ENCODE results near the gene MBIP. TPM values are rescaled to one million over a fixed set of nuclear protein-coding genes. Genes with fewer than 3 reads are reported as not detected.

Gene MBIP
- total and polyA plus RNA-seq, 4 donors = 23.5 to 37.5 (median 28.3) TPM

- no peaks in the 10 kb centered on the region for H3K36me3 ChIP-seq (ENCODE audit: control insufficient read depth, insufficient read depth, low read length)
- peaks cover 48% of the 10 kb centered on the region for H3K27me3 ChIP-seq (ENCODE audit: control insufficient read depth, insufficient read depth, low read length)
- WGBS (ENCODE audit: insufficient coverage) = 7% methylated on average over 28 of the region's 29 CpGs
- H3K9me3 ChIP-seq (ENCODE audit: control insufficient read depth, insufficient read depth, low read length) = no peaks in the 10 kb centered on the region
- H3K4me3 ChIP-seq (ENCODE audit: low read depth, low read length) = peak overlapping the region; percentile 42
- H3K4me1 ChIP-seq (ENCODE audit: control insufficient read depth, insufficient read depth, low read length) = peaks cover 10% of the 10 kb centered on the region
- peak in 5 of 6 donors; percentile 26 to 95 (median 53) for DNase-seq (ENCODE audit: low read depth in 4 of 6, low spot score in 6 of 6)
- H3K27ac ChIP-seq (ENCODE audit: low read depth, low read length) = no peak overlapping the region
Observed at GRCh38 chr14:36271939-36272907, 48.2 kb downstream of the MBIP start.

GRCh38 chr14:36271222-36271621 lies 49.2 kb downstream of the MBIP start:
- no peaks in the 10 kb centered on the region for H3K36me3 ChIP-seq (ENCODE audit: control insufficient read depth, insufficient read depth, low read length)
- DNase-seq (ENCODE audit: low read depth in 4 of 6, low spot score in 6 of 6) = no peak
- no peak overlapping the region for H3K4me3 ChIP-seq (ENCODE audit: low read depth, low read length)
- H3K9me3 ChIP-seq (ENCODE audit: control insufficient read depth, insufficient read depth, low read length) = no peaks in the 10 kb centered on the region
- H3K4me1 ChIP-seq (ENCODE audit: control insufficient read depth, insufficient read depth, low read length) = peaks cover 10% of the 10 kb centered on the region
- peaks cover 46% of the 10 kb centered on the region for H3K27me3 ChIP-seq (ENCODE audit: control insufficient read depth, insufficient read depth, low read length)
- H3K27ac ChIP-seq (ENCODE audit: low read depth, low read length) = no peak overlapping the region
- no CpG with 5 or more reads among the region's 1 CpG for WGBS (ENCODE audit: insufficient coverage)

- no peak overlapping the region for H3K27ac ChIP-seq (ENCODE audit: low read depth, low read length)
- H3K4me1 ChIP-seq (ENCODE audit: control insufficient read depth, insufficient read depth, low read length) = peaks cover 10% of the 10 kb centered on the region
Observed at GRCh38 chr14:36270191-36270590, 50.2 kb downstream of the MBIP start.

GRCh38 chr14:36268121-36268520 lies 52.3 kb downstream of the MBIP start:
- Histone ChIP-seq H3K36me3 (ENCODE audit: control insufficient read depth, insufficient read depth, low read length) (no peaks in the 10 kb centered on the region), H3K9me3 (ENCODE audit: control insufficient read depth, insufficient read depth, low read length) (no peaks in the 10 kb centered on the region), H3K27me3 (ENCODE audit: control insufficient read depth, insufficient read depth, low read length) (peaks cover 26% of the 10 kb centered on the region), H3K4me3 (ENCODE audit: low read depth, low read length) (no peak overlapping the region), H3K27ac (ENCODE audit: low read depth, low read length) (no peak overlapping the region), H3K4me1 (ENCODE audit: control insufficient read depth, insufficient read depth, low read length) (peaks cover 10% of the 10 kb centered on the region)
- peak in 1 of 6 donors; percentile 78 for DNase-seq (ENCODE audit: low read depth in 4 of 6, low spot score in 6 of 6)
- 50% methylated on average over 1 of the region's 3 CpGs for WGBS (ENCODE audit: insufficient coverage)

More at GRCh38 chr14:36270191-36270590, 50.2 kb downstream of the MBIP start:
- Histone ChIP-seq H3K9me3 (ENCODE audit: control insufficient read depth, insufficient read depth, low read length) (no peaks in the 10 kb centered on the region), H3K36me3 (ENCODE audit: control insufficient read depth, insufficient read depth, low read length) (no peaks in the 10 kb centered on the region), H3K4me3 (ENCODE audit: low read depth, low read length) (no peak overlapping the region), H3K27me3 (ENCODE audit: control insufficient read depth, insufficient read depth, low read length) (peaks cover 40% of the 10 kb centered on the region)
- WGBS (ENCODE audit: insufficient coverage) = 60% methylated on average over 1 of the region's 2 CpGs
- DNase-seq (ENCODE audit: low read depth in 4 of 6, low spot score in 6 of 6) = no peak

GRCh38 chr14:36264595-36264994 lies 55.8 kb downstream of the MBIP start:
- no CpG with 5 or more reads among the region's 2 CpGs for WGBS (ENCODE audit: insufficient coverage)
- no peaks in the 10 kb centered on the region for H3K4me1 ChIP-seq (ENCODE audit: control insufficient read depth, insufficient read depth, low read length)
- DNase-seq (ENCODE audit: low read depth in 4 of 6, low spot score in 6 of 6) = no peak

GRCh38 chr14:36264107-36264506 lies 56.3 kb downstream of the MBIP start:
- Histone ChIP-seq H3K27me3 (ENCODE audit: control insufficient read depth, insufficient read depth, low read length) (peaks cover 8% of the 10 kb centered on the region), H3K36me3 (ENCODE audit: control insufficient read depth, insufficient read depth, low read length) (no peaks in the 10 kb centered on the region), H3K9me3 (ENCODE audit: control insufficient read depth, insufficient read depth, low read length) (no peaks in the 10 kb centered on the region), H3K4me3 (ENCODE audit: low read depth, low read length) (no peak overlapping the region), H3K27ac (ENCODE audit: low read depth, low read length) (no peak overlapping the region), H3K4me1 (ENCODE audit: control insufficient read depth, insufficient read depth, low read length) (no peaks in the 10 kb centered on the region)
- no peak for DNase-seq (ENCODE audit: low read depth in 4 of 6, low spot score in 6 of 6)

More at GRCh38 chr14:36264595-36264994, 55.8 kb downstream of the MBIP start:
- H3K36me3 ChIP-seq (ENCODE audit: control insufficient read depth, insufficient read depth, low read length) = no peaks in the 10 kb centered on the region
- peaks cover 8% of the 10 kb centered on the region for H3K27me3 ChIP-seq (ENCODE audit: control insufficient read depth, insufficient read depth, low read length)
- H3K27ac ChIP-seq (ENCODE audit: low read depth, low read length) = no peak overlapping the region
- no peaks in the 10 kb centered on the region for H3K9me3 ChIP-seq (ENCODE audit: control insufficient read depth, insufficient read depth, low read length)
- no peak overlapping the region for H3K4me3 ChIP-seq (ENCODE audit: low read depth, low read length)

GRCh38 chr14:36260970-36261640 lies 59.3 kb downstream of the MBIP start:
- no peaks in the 10 kb centered on the region for H3K9me3 ChIP-seq (ENCODE audit: control insufficient read depth, insufficient read depth, low read length)
- H3K27ac ChIP-seq (ENCODE audit: low read depth, low read length) = no peak overlapping the region
- no peaks in the 10 kb centered on the region for H3K4me1 ChIP-seq (ENCODE audit: control insufficient read depth, insufficient read depth, low read length)
- DNase-seq (ENCODE audit: low read depth in 4 of 6, low spot score in 6 of 6) = no peak
- WGBS (ENCODE audit: insufficient coverage) = 100% methylated on average over 1 of the region's 2 CpGs
- peaks cover 5% of the 10 kb centered on the region for H3K27me3 ChIP-seq (ENCODE audit: control insufficient read depth, insufficient read depth, low read length)
- no peak overlapping the region for H3K4me3 ChIP-seq (ENCODE audit: low read depth, low read length)
- H3K36me3 ChIP-seq (ENCODE audit: control insufficient read depth, insufficient read depth, low read length) = no peaks in the 10 kb centered on the region

GRCh38 chr14:36258241-36258640 lies 62.2 kb downstream of the MBIP start:
- no peak overlapping the region for H3K4me3 ChIP-seq (ENCODE audit: low read depth, low read length)
- 58% methylated on average over 1 of the region's 3 CpGs for WGBS (ENCODE audit: insufficient coverage)
- DNase-seq (ENCODE audit: low read depth in 4 of 6, low spot score in 6 of 6) = no peak
- no peaks in the 10 kb centered on the region for H3K9me3 ChIP-seq (ENCODE audit: control insufficient read depth, insufficient read depth, low read length)
- peaks cover 3% of the 10 kb centered on the region for H3K27me3 ChIP-seq (ENCODE audit: control insufficient read depth, insufficient read depth, low read length)
- H3K4me1 ChIP-seq (ENCODE audit: control insufficient read depth, insufficient read depth, low read length) = no peaks in the 10 kb centered on the region
- no peak overlapping the region for H3K27ac ChIP-seq (ENCODE audit: low read depth, low read length)
- H3K36me3 ChIP-seq (ENCODE audit: control insufficient read depth, insufficient read depth, low read length) = no peaks in the 10 kb centered on the region

- Histone ChIP-seq H3K27me3 (ENCODE audit: control insufficient read depth, insufficient read depth, low read length) (peaks cover 3% of the 10 kb centered on the region), H3K36me3 (ENCODE audit: control insufficient read depth, insufficient read depth, low read length) (no peaks in the 10 kb centered on the region), H3K27ac (ENCODE audit: low read depth, low read length) (no peak overlapping the region), H3K4me3 (ENCODE audit: low read depth, low read length) (no peak overlapping the region), H3K9me3 (ENCODE audit: control insufficient read depth, insufficient read depth, low read length) (no peaks in the 10 kb centered on the region), H3K4me1 (ENCODE audit: control insufficient read depth, insufficient read depth, low read length) (no peaks in the 10 kb centered on the region)
- DNase-seq (ENCODE audit: low read depth in 4 of 6, low spot score in 6 of 6) = no peak
- 67% methylated on average over 1 of the region's 7 CpGs for WGBS (ENCODE audit: insufficient coverage)
Observed at GRCh38 chr14:36256126-36256801, 64.2 kb downstream of the MBIP start.

Measured in spinal cord (tissue), 10 donors.